IPS-NIHi11 (cell line): ENCODE data around the gene ADSS1.

Experiments used
- DNase-seq: peaks from one replicate; pipeline ENCODE4 v3.0.0; 2012; ENCODE audit warnings: mixed read lengths, low spot score

ADSS1 gene

DNA sequence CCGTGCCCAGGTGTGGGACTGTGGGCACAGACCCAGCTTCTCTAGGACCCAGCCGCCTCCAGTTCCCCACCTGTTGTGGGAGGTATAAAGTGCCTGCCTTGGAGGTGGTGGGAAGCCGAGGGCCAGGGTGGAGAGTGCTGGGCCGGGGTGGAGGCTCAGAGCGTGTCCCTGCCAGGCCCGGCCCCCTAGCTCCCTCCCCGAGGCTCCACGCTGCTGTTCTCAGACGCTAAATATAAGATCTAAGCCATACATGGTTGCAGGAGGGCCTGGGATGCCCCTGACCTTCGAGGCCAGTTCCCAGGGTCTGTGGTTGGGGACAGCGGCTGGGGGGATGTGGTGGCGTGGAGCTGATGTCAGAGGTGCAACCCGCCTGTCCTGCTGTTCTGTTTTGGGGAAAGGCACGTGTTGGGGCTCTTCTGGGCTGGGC, 23.8 kb upstream of the ADSS1 start:
- no peak for DNase-seq

- DNase-seq = peak; percentile 52
These were observed 23.2 kb upstream of the ADSS1 start for GRCh38 chr14:104700747-104701217.

DNA sequence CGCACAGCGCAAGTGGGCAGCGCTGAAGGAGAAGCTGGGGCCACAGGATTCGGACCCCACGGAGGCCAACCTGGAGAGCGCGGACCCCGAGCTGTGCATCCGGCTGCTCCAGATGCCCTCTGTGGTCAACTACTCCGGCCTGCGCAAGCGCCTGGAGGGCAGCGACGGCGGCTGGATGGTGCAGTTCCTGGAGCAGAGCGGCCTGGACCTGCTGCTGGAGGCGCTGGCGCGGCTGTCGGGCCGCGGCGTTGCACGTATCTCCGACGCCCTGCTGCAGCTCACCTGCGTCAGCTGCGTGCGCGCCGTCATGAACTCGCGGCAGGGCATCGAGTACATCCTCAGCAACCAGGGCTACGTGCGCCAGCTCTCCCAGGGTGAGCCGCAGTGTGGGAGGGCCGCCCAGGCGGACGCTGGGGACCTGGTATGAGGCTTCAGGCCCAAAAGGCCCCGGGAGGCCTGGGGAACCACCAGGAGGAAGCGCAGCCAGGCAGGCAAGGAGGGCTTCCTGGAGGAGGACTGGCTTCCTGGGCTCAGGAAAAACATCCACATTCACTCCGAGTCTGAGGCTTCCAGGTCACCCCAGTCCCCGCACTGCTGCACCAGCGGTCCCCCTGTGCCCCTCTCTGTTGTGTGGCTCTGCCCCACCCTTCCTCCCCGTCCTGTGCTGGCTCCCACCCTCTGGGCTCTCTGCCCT, 22.5 kb upstream of the ADSS1 start:
- no peak for DNase-seq

DNA sequence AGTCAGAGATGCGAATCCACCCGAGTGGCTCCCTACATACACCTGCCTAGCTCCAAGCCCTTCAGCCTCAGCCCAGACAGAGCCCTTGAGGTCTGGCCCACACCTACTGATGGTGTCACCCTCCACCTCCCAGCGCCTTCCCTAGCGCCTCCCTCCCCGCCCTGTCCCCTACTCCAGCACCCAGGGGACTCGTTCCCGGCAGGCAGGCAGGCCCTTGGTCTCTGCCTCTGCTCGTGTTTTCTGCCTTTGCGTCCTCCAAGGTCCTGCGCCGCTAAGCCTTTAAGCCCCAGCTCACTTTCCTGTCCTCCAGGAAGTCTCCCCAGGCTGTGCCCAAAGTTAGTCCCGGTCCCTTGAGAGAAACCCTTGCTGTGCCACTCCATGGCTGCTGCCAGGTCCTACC, 21.9 kb upstream of the ADSS1 start:
- no peak for DNase-seq

GRCh38 chr14:104702673-104703072, 21.4 kb upstream of the ADSS1 start:
- no peak for DNase-seq

DNA sequence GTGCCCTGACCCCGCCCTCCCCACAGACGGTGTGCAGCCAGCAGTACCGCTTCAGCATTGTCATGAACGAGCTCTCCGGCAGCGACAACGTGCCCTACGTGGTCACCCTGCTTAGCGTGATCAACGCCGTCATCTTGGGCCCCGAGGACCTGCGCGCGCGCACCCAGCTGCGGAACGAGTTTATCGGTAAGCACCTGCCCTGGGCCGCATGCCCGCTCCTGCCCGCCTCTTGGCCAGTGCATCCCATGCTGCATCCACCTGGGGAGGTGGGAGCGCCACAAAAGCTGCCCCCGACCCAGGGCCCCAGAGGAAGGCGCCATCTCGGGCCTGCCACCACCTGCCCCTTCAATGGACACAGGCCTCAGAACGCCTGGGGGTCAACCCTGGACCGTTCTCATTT, 20.8 kb upstream of the ADSS1 start:
- no peak for DNase-seq

GRCh38 chr14:104704252-104704651, 19.8 kb upstream of the ADSS1 start:
- no peak for DNase-seq

DNA sequence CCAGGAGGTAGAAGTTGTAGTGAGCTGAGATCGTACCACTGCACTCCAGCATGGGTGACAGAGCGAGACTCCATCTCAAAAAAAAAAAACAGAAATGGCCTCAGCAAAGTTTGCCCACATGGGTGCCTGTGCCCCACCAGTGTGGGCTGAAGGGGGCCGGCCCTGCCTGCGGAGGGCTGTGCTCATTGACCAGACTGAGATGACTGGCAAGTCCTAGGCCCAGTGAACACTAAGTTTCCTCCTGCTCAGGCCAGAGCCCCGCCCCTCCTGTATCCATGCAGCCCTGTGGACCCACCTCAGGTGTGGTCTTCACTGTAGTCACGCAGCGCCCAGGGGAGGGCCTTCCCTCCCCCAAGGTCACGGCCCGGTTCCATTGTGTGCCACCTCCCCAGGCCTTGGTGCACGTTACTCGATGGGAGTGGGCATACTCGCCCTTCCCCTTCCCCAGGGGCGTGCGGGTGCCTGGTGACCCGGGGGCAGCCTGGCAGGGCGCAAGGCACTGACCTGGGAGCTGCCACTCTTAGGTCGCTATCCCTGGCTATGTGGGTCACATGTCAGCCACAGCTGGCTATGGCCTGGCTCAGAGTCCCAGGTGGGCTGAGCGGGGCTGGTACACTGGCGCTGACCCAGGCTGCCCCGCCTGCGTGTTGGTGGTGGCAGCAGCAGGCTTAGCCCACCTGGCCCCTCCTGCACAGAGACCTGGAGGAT, 18.5 kb upstream of the ADSS1 start:
- no peak for DNase-seq

- DNase-seq = no peak
These were observed 17.1 kb upstream of the ADSS1 start for GRCh38 chr14:104706733-104707607.

- DNase-seq = no peak
These were observed 16.1 kb upstream of the ADSS1 start for GRCh38 chr14:104707608-104708595.

DNA sequence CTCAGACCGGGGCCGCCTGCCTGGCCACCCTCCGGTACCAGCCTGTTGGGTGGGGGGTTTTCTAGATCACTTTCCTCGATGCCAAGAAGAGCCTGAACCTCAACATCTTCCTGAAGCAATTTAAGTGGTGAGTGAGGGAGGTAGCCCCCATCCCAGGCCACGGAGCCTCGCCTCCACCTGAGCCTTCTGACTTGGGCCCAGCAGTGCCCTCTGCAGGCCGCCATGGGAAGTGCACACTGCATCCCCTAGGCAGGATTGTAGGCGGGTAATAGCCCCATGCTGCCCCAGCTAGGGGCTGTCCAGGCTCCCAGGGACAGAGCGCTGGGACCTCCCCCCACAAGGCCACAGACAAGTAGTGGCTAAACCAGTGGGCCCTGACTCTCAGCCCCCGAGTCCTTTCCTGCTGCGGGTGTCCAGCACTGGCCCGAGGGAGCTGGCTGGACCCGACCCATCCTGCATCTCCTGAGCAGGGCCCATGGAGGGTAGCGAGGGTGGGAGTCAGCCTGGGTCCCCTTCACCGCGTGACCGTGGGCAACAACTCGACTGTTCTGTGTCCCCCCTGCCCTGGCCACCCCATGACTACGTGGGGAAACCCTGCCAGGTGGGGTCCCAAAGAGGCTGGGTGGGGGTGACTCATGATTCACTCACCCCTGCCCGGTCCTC, 15.3 kb upstream of the ADSS1 start:
- DNase-seq = peak; percentile 97

GRCh38 chr14:104709387-104710039, 14.5 kb upstream of the ADSS1 start:
- DNase-seq = no peak

- no peak for DNase-seq
These were observed 13.8 kb upstream of the ADSS1 start for GRCh38 chr14:104710071-104710735.

GRCh38 chr14:104712881-104713734, 10.9 kb upstream of the ADSS1 start:
- DNase-seq = no peak

- no peak for DNase-seq
These were observed 10.0 kb upstream of the ADSS1 start for GRCh38 chr14:104714066-104714465.

DNA sequence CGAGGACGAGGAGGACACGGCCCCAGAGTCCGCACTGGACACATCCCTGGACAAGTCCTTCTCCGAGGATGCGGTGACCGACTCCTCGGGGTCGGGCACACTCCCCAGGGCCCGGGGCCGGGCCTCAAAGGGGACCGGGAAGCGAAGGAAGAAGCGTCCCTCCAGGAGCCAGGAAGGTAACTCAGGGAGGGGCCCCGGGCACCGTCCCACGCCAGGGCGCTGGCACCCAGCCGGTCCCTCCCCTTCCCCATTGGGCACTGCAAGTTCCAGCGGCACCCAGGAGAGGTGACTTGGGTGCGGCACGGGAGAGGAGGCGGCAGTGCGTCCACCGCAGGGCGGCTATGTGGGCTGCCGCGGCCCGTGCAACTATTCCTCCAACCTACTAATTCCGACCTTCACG, 9.3 kb upstream of the ADSS1 start:
- DNase-seq = no peak

- no peak for DNase-seq
These were observed 8.6 kb upstream of the ADSS1 start for GRCh38 chr14:104715416-104715815.

- no peak for DNase-seq
These were observed 8.2 kb upstream of the ADSS1 start for GRCh38 chr14:104715871-104716270.

DNA sequence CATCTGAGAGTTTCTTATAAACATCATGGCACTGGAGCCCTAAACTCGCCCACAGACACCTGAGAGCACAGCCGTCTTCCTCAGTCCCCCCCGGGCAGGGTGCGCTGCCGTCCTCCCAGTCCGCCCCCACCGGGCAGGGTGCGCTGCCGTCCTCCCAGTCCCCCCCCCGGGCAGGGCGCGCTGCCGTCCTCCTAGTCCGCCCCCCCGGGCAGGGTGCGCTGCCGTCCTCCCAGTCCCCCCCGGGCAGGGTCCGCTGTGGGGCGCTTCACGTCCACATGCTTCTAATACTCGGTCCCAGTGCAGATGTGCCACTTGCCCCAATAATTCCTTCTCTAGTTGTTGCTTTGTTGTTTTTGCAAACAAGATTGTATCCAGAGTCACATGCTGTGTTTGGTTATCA, 6.9 kb upstream of the ADSS1 start:
- DNase-seq = no peak
